Measurements from ENCODE around the gene PTPN3. TPM values are rescaled to one million over a fixed set of nuclear protein-coding genes. Genes with fewer than 3 reads are reported as not detected.

The PTPN3 gene
- total RNA-seq, 2 experiments from 2014 or later: 0.02 to 0.27 TPM

DNA sequence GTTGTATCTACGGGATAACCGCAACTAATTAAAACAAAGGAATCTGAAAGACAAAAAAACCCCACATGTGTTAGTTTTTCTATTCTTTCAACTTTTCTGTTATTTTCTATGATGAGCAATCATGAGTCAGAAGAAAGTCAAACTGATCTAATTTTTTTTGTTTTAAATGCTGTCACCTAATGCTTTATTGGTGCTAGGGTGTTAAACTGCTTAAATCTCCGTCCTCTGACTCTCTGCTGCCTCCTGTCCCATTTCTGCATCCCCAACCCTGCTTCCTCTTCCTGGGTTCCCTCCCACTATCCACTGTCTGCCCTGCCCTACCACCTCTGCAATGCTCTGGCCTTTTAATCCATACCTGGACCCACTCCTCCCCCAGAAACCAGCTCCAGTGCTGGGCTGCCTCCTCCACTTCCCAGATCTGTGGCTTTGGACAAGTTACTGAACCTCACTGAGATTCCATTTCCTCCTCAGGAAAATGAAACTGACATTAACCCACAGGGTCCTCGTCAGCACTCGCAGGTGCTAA lies 15.7 kb downstream of the PTPN3 start:
- CTCF ChIA-PET: interaction anchor here (0.9 to 1.5 kb wide), 2 partner anchors 12 to 42 kb away, joined by 3 to 6 read pairs; no protein-coding TSS in a partner anchor
- H3K27ac Mint-ChIP-seq: no peak overlapping the region
- intact Hi-C loops (cut with micrococcal nuclease): no loop called here
- peaks cover 6% of the 10 kb centered on the region for H3K4me1 Mint-ChIP-seq (ENCODE audit: low read depth)
- H3K4me3 Mint-ChIP-seq: no peak overlapping the region
- no peaks in the 10 kb centered on the region for H3K9me3 Mint-ChIP-seq
- peaks cover 31% of the 10 kb centered on the region for H3K27me3 Mint-ChIP-seq (ENCODE audit: low read depth)
- H3K36me3 Mint-ChIP-seq (ENCODE audit: low read depth): no peaks in the 10 kb centered on the region
- no peak for DNase-seq

DNA sequence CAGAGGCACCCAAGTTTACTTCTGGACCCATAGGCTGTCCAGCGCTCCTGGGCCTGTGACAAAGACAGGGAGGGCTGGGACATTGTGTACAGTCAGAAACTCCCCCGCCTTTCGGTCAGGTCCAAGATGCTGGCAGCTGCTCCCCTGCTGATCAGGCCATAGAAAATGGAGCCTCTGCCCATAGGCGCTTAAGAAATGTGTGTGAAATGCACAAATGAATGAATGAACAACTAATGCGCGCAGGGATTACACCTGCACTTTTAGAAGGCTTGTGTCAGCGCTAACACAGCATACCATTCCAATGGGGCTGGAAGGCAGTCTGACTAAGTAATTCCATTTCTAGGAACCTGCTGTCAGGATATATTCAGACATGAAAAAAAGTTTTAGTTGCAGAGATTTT lies 16.3 kb downstream of the PTPN3 start:
- CTCF ChIA-PET: no interaction called here
- no peak overlapping the region for H3K4me3 Mint-ChIP-seq
- H3K9me3 Mint-ChIP-seq: no peaks in the 10 kb centered on the region
- no peak overlapping the region for H3K27ac Mint-ChIP-seq
- no peaks in the 10 kb centered on the region for H3K36me3 Mint-ChIP-seq (ENCODE audit: low read depth)
- peak; percentile 10 for DNase-seq
- peaks cover 6% of the 10 kb centered on the region for H3K4me1 Mint-ChIP-seq (ENCODE audit: low read depth)
- H3K27me3 Mint-ChIP-seq (ENCODE audit: low read depth): peaks cover 32% of the 10 kb centered on the region
- intact Hi-C loops (cut with micrococcal nuclease): no loop called here

- Mint-ChIP-seq H3K27me3 (ENCODE audit: low read depth) (peaks cover 24% of the 10 kb centered on the region), H3K4me1 (ENCODE audit: low read depth) (peaks cover 6% of the 10 kb centered on the region), H3K27ac (peak overlapping the region; percentile 21), H3K9me3 (no peaks in the 10 kb centered on the region), H3K36me3 (ENCODE audit: low read depth) (no peaks in the 10 kb centered on the region), H3K4me3 (no peak overlapping the region)
- intact Hi-C loops (cut with micrococcal nuclease): no loop called here
- DNase-seq: no peak
- CTCF ChIA-PET: no interaction called here
These were observed 18.3 kb downstream of the PTPN3 start for GRCh38 chr9:109479822-109480221.

- Mint-ChIP-seq H3K9me3 (no peaks in the 10 kb centered on the region), H3K4me3 (no peak overlapping the region), H3K27ac (no peak overlapping the region), H3K4me1 (ENCODE audit: low read depth) (peaks cover 6% of the 10 kb centered on the region), H3K27me3 (ENCODE audit: low read depth) (peaks cover 19% of the 10 kb centered on the region), H3K36me3 (ENCODE audit: low read depth) (no peaks in the 10 kb centered on the region)
- intact Hi-C loops (cut with micrococcal nuclease): no loop called here
- CTCF ChIA-PET: interaction anchor here (0.6 kb wide), 1 partner anchor 8 kb away, joined by 4 read pairs; no protein-coding TSS in a partner anchor
- DNase-seq: no peak
These were observed 19.3 kb downstream of the PTPN3 start for GRCh38 chr9:109478665-109479380.

- CTCF ChIA-PET: no interaction called here
- intact Hi-C loops (cut with micrococcal nuclease): no loop called here
- no peak for DNase-seq
- peaks cover 6% of the 10 kb centered on the region for H3K4me1 Mint-ChIP-seq (ENCODE audit: low read depth)
- no peak overlapping the region for H3K27ac Mint-ChIP-seq
- H3K4me3 Mint-ChIP-seq: no peak overlapping the region
- H3K36me3 Mint-ChIP-seq (ENCODE audit: low read depth): no peaks in the 10 kb centered on the region
- H3K9me3 Mint-ChIP-seq: no peaks in the 10 kb centered on the region
- H3K27me3 Mint-ChIP-seq (ENCODE audit: low read depth): peaks cover 19% of the 10 kb centered on the region
These were observed 20.0 kb downstream of the PTPN3 start for GRCh38 chr9:109478051-109478563.

GRCh38 chr9:109477258-109478050 lies 20.7 kb downstream of the PTPN3 start:
- peaks cover 19% of the 10 kb centered on the region for H3K27me3 Mint-ChIP-seq (ENCODE audit: low read depth)
- H3K4me3 Mint-ChIP-seq: no peak overlapping the region
- H3K4me1 Mint-ChIP-seq (ENCODE audit: low read depth): peaks cover 3% of the 10 kb centered on the region
- intact Hi-C loops (cut with micrococcal nuclease): no loop called here
- CTCF ChIA-PET: no interaction called here
- no peak for DNase-seq
- no peaks in the 10 kb centered on the region for H3K9me3 Mint-ChIP-seq
- H3K36me3 Mint-ChIP-seq (ENCODE audit: low read depth): no peaks in the 10 kb centered on the region
- H3K27ac Mint-ChIP-seq: no peak overlapping the region

DNA sequence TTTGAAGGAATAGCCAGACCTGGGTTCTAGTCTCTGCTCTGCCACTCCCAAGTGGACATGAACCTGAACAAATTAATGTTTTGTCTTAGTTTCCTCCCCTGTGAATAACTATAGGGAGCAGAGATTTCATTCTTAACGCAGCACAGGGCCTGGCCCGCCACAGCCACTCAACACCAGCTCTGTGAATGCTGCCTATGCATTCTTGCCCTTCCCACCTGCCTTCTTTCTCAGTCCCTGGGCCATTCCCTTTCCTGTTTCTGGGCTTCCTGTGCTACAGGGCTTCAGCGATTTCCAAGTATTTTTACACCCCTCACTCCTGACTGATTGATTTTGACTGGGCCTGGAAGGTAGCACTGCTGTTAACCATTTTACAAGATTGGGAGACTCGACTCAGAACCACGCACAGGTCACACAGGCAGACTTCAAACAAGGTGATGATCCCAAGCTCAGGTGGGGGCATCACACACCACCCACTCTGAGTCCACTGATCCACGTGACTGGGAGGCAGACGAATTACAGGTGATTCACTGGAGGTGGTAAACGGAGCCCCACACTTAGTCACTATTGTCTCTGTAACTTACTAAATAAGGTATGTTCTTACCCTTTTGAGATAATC lies 21.4 kb downstream of the PTPN3 start:
- no peak overlapping the region for H3K4me3 Mint-ChIP-seq
- H3K9me3 Mint-ChIP-seq: no peaks in the 10 kb centered on the region
- H3K27me3 Mint-ChIP-seq (ENCODE audit: low read depth): peaks cover 21% of the 10 kb centered on the region
- no peaks in the 10 kb centered on the region for H3K36me3 Mint-ChIP-seq (ENCODE audit: low read depth)
- no peak for DNase-seq
- intact Hi-C loops (cut with micrococcal nuclease): no loop called here
- CTCF ChIA-PET: no interaction called here
- H3K4me1 Mint-ChIP-seq (ENCODE audit: low read depth): peaks cover 2% of the 10 kb centered on the region
- H3K27ac Mint-ChIP-seq: no peak overlapping the region

DNA sequence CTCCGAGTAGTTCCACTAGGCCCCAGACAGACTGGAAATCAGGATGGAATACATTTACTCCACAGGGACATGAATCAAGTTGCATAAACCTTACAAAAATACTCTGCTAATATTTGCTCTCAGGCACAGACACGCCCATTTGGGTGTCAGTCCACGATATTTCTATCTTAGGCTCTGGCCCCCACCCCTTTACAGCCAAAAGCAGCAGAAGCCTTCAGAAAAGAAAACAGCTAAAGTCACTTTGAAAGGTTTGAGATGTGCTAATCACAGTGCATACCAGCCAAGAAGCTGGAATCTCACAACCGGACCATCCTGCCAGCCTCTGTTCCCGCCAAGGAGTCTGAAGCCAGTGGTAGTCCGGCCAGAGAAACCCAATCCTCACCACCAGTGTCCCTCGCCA lies 22.6 kb downstream of the PTPN3 start:
- DNase-seq: no peak
- no peak overlapping the region for H3K27ac Mint-ChIP-seq
- no peak overlapping the region for H3K4me3 Mint-ChIP-seq
- peaks cover 2% of the 10 kb centered on the region for H3K4me1 Mint-ChIP-seq (ENCODE audit: low read depth)
- CTCF ChIA-PET: interaction anchor here (1.2 kb wide), 1 partner anchor 35 kb away, joined by 7 read pairs; no protein-coding TSS in a partner anchor
- peaks cover 18% of the 10 kb centered on the region for H3K27me3 Mint-ChIP-seq (ENCODE audit: low read depth)
- H3K9me3 Mint-ChIP-seq: no peaks in the 10 kb centered on the region
- H3K36me3 Mint-ChIP-seq (ENCODE audit: low read depth): no peaks in the 10 kb centered on the region
- intact Hi-C loops (cut with micrococcal nuclease): no loop called here

- H3K27me3 Mint-ChIP-seq (ENCODE audit: low read depth): peaks cover 16% of the 10 kb centered on the region
These were observed 23.2 kb downstream of the PTPN3 start for GRCh38 chr9:109474944-109475343.

DNA sequence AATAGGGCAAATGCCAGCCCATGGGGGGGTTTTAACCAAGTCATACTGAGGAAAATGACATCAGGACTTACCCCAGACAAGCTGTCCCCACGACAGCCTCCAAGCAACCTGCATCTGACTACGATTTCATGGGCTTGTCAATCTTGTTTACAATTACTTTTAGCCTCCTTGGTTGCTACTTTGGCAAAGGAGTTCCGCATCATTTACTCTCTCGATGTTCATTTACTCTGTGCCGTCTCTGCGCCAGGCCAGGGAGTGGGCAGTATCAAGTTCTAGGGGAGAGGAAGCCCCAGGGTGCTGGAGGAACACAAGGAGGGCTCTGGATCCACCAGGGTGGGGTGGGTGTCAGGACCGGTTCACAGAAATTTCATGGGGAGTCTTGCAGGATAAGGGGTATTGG lies 23.9 kb downstream of the PTPN3 start:
- Mint-ChIP-seq H3K36me3 (ENCODE audit: low read depth) (no peaks in the 10 kb centered on the region), H3K9me3 (no peaks in the 10 kb centered on the region), H3K4me1 (ENCODE audit: low read depth) (no peaks in the 10 kb centered on the region), H3K27me3 (ENCODE audit: low read depth) (peaks cover 11% of the 10 kb centered on the region), H3K4me3 (no peak overlapping the region), H3K27ac (no peak overlapping the region)
- intact Hi-C loops (cut with micrococcal nuclease): no loop called here
- DNase-seq: no peak
- CTCF ChIA-PET: interaction anchor here (1.2 kb wide), 1 partner anchor 34 kb away, joined by 7 read pairs; no protein-coding TSS in a partner anchor

More at GRCh38 chr9:109474944-109475343, 23.2 kb downstream of the PTPN3 start:
- no peaks in the 10 kb centered on the region for H3K36me3 Mint-ChIP-seq (ENCODE audit: low read depth)
- H3K9me3 Mint-ChIP-seq: no peaks in the 10 kb centered on the region
- no peaks in the 10 kb centered on the region for H3K4me1 Mint-ChIP-seq (ENCODE audit: low read depth)
- H3K4me3 Mint-ChIP-seq: no peak overlapping the region
- intact Hi-C loops (cut with micrococcal nuclease): no loop called here
- H3K27ac Mint-ChIP-seq: no peak overlapping the region
- DNase-seq: no peak
- CTCF ChIA-PET: interaction anchor here (0.6 to 1.2 kb wide), 2 partner anchors 34 to 108 kb away, joined by 4 to 7 read pairs; no protein-coding TSS in a partner anchor

- Mint-ChIP-seq H3K27ac (no peak overlapping the region), H3K9me3 (no peaks in the 10 kb centered on the region), H3K4me3 (no peak overlapping the region), H3K4me1 (ENCODE audit: low read depth) (no peaks in the 10 kb centered on the region), H3K36me3 (ENCODE audit: low read depth) (no peaks in the 10 kb centered on the region), H3K27me3 (ENCODE audit: low read depth) (peaks cover 9% of the 10 kb centered on the region)
- CTCF ChIA-PET: no interaction called here
- no peak for DNase-seq
- intact Hi-C loops (cut with micrococcal nuclease): no loop called here
These were observed 24.8 kb downstream of the PTPN3 start for GRCh38 chr9:109473329-109473728.

Measured in activated naive CD4-positive, alpha-beta T cell treated with anti-CD3 and anti-CD28 coated beads for 36 hours (primary cell).